Measurements from ENCODE around the gene CNOT3.

GRCh38 chr19:54172471-54173358, 35.2 kb downstream of the CNOT3 start, which contains the start of gene TMC4:
- no peak for TF ChIP-seq ZNF121 (CRISPR knock-in tag; conservative IDR thresholded peaks at IDR 0.05)
- no peak for TF ChIP-seq NFIC (IDR thresholded peaks at IDR 0.05)

Measured in K562 (cell line).